Adrenal gland (tissue), 12 donors: Measurements from ENCODE around the gene LTF. TPM values are rescaled to one million over a fixed set of nuclear protein-coding genes. Genes with fewer than 3 reads are reported as not detected.

Experiments
- DNase-seq, 7 donors: peaks; one replicate each; pipeline ENCODE4 v3.0.0-alpha.2; 2019 to 2020
- H3K27ac ChIP-seq, 5 donors: fragments of 200-600 bp; sonication (generic) in 4 of 5; 1 replicate in 3 of 5; 2 replicates in 2 of 5; pipeline versions ENCODE4 v1.5.1 to v1.8.0; 2016 to 2020; ENCODE audit warnings: mild to moderate bottlenecking in 1 of 5
- H3K27me3 ChIP-seq: fragments of 200-600 bp; 2 replicates; pipeline ENCODE4 v1.8.0; 2021
- H3K36me3 ChIP-seq, 2 donors: fragments of 200-600 bp; replicated peaks in 1 of 2; 1 replicate in 1 of 2; 2 replicates in 1 of 2; pipeline versions ENCODE4 v1.5.1 to v1.8.0; 2018 to 2022
- H3K4me1 ChIP-seq, 2 donors: fragments of 200-600 bp; replicated peaks in 1 of 2; 1 replicate in 1 of 2; 2 replicates in 1 of 2; pipeline versions ENCODE4 v1.5.1 to v1.8.0; 2018 to 2021
- H3K4me3 ChIP-seq, 4 donors: fragments of 200-600 bp; sonication (generic) in 3 of 4; one replicate each; pipeline ENCODE4 v1.5.1; 2016 to 2018
- H3K9me3 ChIP-seq, 3 donors: fragments of 200-600 bp; sonication (generic) in 1 of 3; replicated peaks in 1 of 3; 1 replicate in 2 of 3; 2 replicates in 1 of 3; pipeline versions ENCODE4 v1.5.1 to v1.8.0; 2016 to 2021
- POLR2A ChIP-seq, 2 donors: fragments of 450-650 bp; IDR thresholded peaks; one replicate each; pipeline ENCODE4 v1.6.1; 2017; ENCODE audit warnings: antibody characterized with exemption in 2 of 2, mild to moderate bottlenecking in 2 of 2, moderate library complexity in 1 of 2
- WGBS, 4 donors: extraction: QIAGEN DNeasy Blood & Tissue Kit in 2 of 4; methylation state at CpG; one replicate each; pipeline versions ENCODE4 v1.1.5 to v1.1.7; 2013 to 2017; 5-methylcytosine and 5-hydroxymethylcytosine counted together
- intact Hi-C, 2 donors: fragments of 100-400 bp; cut with DNase I; formaldehyde crosslinking; loops; one replicate each; pipeline versions ENCODE4 v1.14.1 to v1.15.0; 2022 to 2023
- polyA plus RNA-seq, 3 donors: library from polyadenylated mRNA; stranded (reverse); fragments of 200-250 nt in 2 of 3; fragments of 350-450 nt in 1 of 3; fragmentation: Illumina TruSeq in 1 of 3; extraction: RNeasy Lipid Tissue Mini Kit (QIAGEN cat#74804) in 1 of 3; gene quantifications; one replicate each; pipeline ENCODE4 v1.2.3, GENCODE V29; 2013 to 2014
- total RNA-seq, 9 donors: library from RNA; depleted of rRNA in 4 of 9; stranded (reverse); fragments of >200 nt in 4 of 9; fragments of 120-200 nt in 1 of 9; fragmentation: NEBNext Ultra II Directional in 1 of 9; extraction: Animal tissue kit (Norgen Biotek cat#: 25700) in 1 of 9; gene quantifications; one replicate each; pipeline versions ENCODE4 v1.1.0 to v1.2.4, GENCODE V29; 2013 to 2023
- TF ChIP-seq, protein P1 (sequence below), 6 experiments: fragments of 450-650 bp in 4 of 6; fragments of 200-600 bp in 2 of 6; sonication (generic) in 1 of 6; IDR thresholded peaks; 1 replicate in 5 of 6; 2 replicates in 1 of 6; pipeline versions ENCODE4 v1.5.1 to v1.8.0; 2016 to 2021; ENCODE audit warnings: antibody characterized with exemption in 6 of 6, mild to moderate bottlenecking in 2 of 6, moderate library complexity in 1 of 6
- donor health status: healthy with polysubstance abuse.
- donor health status: Bipolar disorder and iron deficiency.
- donor health status: DM: yes; HTN: yes; CAD: no.
- donor health status: DM: no; HTN: no; CAD: no.
- donor health status: DM: no; HTN: no; CAD: no.
- donor health status: DM: yes; HTN: yes; CAD: no.

LTF gene
- total and polyA plus RNA-seq, 12 donors, result 0.50 to 3.7 (median 1.6) TPM

DNA sequence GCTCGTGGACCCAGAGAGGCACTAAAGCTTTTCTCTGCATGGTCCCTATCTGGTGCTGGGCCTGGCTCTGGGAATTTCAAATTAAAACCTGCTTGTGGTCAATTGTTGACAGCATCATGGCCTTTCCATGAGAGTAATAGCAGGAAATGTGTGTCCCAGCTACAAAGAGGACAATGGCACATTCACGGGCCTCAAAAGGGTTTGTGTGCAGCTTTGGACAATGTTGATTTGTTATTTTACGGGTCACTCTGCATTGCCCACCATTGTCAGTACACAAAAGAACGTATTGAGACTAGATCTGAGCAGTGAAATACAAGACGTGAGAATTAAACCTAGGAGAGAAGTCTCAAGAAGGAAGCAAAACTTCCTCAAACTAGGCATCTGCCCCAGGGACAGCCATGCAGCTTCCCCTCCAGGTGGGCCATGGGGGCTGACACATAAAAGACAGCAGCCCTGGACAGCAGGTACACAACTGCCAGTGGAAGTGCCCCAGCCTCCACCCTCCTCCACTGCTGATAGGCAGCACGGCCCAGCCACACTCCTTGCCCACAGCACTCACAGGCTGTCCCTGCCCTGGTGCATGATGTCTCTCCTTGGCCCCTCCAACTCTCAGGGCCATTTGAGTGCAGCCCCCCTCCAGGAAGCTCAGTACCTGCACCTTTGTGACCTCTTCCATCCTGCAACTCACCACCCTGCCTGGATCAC lies 15.9 kb upstream of the LTF start:
- 75 to 85% (median 77%) methylated on average over 6 of the region's 6 CpGs for WGBS, 4 donors
- intact Hi-C loops, result no loop called here
- peak in 1 of 7 donors; percentile 18 for DNase-seq

DNA sequence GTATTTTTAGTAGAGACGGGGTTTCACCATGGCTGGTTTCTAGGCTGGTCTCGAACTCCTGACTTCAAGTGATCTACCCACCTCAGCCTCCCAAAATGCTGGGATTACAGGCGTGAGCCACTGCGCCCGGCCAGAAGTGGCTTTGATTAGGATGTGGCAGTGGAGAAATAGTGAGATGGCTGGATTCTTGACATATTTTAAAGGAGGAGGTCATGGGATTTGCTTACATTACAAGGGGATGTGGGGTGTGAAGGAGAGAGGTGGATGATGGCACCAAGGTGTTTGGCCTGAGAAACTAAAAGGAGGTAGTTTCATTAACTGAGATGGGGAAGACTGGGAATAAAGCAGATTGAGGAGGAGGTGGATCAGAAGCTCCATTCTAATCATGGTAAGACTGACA lies 15.0 kb upstream of the LTF start:
- no peak overlapping the region for H3K4me3 ChIP-seq
- intact Hi-C loops, result no loop called here

More for the DNA sequence above, 15.9 kb upstream of the LTF start:
- Histone ChIP-seq H3K27ac (no peak overlapping the region), H3K4me3 (no peak overlapping the region), H3K36me3 (no peaks in the 10 kb centered on the region), H3K9me3 (no peaks in the 10 kb centered on the region), H3K27me3 (peaks cover 4% of the 10 kb centered on the region), H3K4me1 (no peaks in the 10 kb centered on the region)
- TF ChIP-seq, protein P1, sequence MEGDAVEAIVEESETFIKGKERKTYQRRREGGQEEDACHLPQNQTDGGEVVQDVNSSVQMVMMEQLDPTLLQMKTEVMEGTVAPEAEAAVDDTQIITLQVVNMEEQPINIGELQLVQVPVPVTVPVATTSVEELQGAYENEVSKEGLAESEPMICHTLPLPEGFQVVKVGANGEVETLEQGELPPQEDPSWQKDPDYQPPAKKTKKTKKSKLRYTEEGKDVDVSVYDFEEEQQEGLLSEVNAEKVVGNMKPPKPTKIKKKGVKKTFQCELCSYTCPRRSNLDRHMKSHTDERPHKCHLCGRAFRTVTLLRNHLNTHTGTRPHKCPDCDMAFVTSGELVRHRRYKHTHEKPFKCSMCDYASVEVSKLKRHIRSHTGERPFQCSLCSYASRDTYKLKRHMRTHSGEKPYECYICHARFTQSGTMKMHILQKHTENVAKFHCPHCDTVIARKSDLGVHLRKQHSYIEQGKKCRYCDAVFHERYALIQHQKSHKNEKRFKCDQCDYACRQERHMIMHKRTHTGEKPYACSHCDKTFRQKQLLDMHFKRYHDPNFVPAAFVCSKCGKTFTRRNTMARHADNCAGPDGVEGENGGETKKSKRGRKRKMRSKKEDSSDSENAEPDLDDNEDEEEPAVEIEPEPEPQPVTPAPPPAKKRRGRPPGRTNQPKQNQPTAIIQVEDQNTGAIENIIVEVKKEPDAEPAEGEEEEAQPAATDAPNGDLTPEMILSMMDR (IDR thresholded peaks at IDR 0.05), result no peak
- TF ChIP-seq POLR2A (IDR thresholded peaks at IDR 0.05), result no peak

DNA sequence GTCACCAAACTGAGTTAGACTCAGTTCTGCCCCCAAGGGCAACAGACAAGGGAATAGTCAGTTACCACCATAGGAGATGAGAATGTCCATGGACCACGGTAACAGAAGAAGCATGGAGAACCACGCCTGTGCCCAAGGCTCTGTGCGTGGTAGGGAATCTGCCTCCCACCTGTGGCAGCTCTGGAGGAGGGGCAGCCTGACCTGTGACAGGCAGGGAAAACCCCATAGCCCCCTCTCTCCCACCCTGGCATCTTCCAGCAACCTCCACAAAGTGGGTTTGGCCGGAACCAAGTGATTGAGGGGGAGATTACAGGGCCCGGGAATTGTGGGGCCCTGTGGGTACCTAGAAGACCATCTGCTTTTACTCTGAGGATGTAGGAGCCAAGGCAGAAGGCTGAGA lies 14.3 kb upstream of the LTF start:
- no peaks in the 10 kb centered on the region for H3K4me1 ChIP-seq
- H3K36me3 ChIP-seq, result no peaks in the 10 kb centered on the region
- H3K27ac ChIP-seq, result no peak overlapping the region
- no peak overlapping the region for H3K4me3 ChIP-seq
- peaks cover 4% of the 10 kb centered on the region for H3K27me3 ChIP-seq
- intact Hi-C loops, result no loop called here
- no peaks in the 10 kb centered on the region for H3K9me3 ChIP-seq
- TF ChIP-seq POLR2A (IDR thresholded peaks at IDR 0.05), result no peak
- TF ChIP-seq, protein P1 (IDR thresholded peaks at IDR 0.05), result no peak
- 87 to 96% (median 91%) methylated on average over 5 of the region's 5 CpGs for WGBS, 4 donors
- peak in 1 of 7 donors; percentile 7 for DNase-seq

More for the DNA sequence above, 15.0 kb upstream of the LTF start:
- DNase-seq, result peak in 1 of 7 donors; percentile 5
- H3K27ac ChIP-seq, result no peak overlapping the region
- H3K4me1 ChIP-seq, result no peaks in the 10 kb centered on the region
- TF ChIP-seq, protein P1 (IDR thresholded peaks at IDR 0.05), result no peak
- TF ChIP-seq POLR2A (IDR thresholded peaks at IDR 0.05), result no peak
- H3K27me3 ChIP-seq, result peaks cover 4% of the 10 kb centered on the region
- H3K9me3 ChIP-seq, result no peaks in the 10 kb centered on the region
- WGBS, 4 donors, result 63 to 83% (median 72%) methylated on average over 5 of the region's 5 CpGs
- no peaks in the 10 kb centered on the region for H3K36me3 ChIP-seq

DNA sequence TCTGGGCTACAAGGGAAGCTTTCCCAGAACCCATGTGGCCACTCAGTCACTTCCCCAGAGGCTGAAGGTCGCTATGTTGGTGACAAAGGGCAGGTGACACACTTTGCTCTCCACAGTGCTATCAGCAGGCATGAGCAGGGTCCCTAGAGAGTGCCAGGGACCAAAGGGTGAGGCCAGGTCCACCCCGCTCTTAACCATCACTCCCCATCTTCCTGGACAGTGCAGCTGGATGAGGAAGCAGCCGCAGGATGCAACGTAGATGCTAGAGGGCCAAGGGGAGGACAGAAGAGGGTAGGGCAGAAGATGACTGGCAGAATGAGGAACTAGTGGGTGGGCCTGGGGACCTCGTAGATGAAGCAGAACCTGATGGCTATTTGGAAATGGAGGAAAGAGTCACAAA lies 13.6 kb upstream of the LTF start:
- Histone ChIP-seq H3K27me3 (peaks cover 6% of the 10 kb centered on the region), H3K27ac (no peak overlapping the region), H3K36me3 (no peaks in the 10 kb centered on the region), H3K4me3 (no peak overlapping the region), H3K4me1 (no peaks in the 10 kb centered on the region), H3K9me3 (no peaks in the 10 kb centered on the region)
- intact Hi-C loops, result no loop called here
- 70 to 86% (median 74%) methylated on average over 5 of the region's 5 CpGs for WGBS, 4 donors
- TF ChIP-seq POLR2A (IDR thresholded peaks at IDR 0.05), result no peak
- TF ChIP-seq, protein P1 (IDR thresholded peaks at IDR 0.05), result no peak
- no peak for DNase-seq
